Measurements from ENCODE around the gene CHSY3. TPM values are rescaled to one million over a fixed set of nuclear protein-coding genes. Genes with fewer than 3 reads are reported as not detected.

The CHSY3 gene
- total and polyA plus RNA-seq, 2 experiments from 2014 or later = 0.44 to 3.0 TPM

DNA sequence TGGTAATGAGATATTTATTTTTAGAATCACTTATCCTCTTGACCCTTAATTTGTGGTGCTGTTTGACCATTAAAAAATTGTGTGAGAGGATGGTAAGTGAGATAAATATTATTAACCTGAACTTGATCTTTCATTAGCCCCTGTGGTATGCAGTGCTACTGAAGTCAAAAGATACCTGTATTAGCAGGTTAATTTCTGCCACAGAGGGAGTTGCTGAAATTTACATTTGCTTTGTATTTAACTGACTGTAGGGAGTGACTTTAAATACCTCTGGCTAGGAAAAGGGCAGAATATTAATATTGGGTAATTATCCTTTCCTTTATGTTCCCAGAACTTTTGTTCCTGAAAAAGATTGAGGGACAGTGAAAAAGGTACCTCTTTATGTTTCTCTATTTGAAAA, 133.6 kb downstream of the CHSY3 start (continued):
- TF ChIP-seq JUNB (IDR thresholded peaks at IDR 0.05; ENCODE audit: unreplicated experiment) = no peak

DNA sequence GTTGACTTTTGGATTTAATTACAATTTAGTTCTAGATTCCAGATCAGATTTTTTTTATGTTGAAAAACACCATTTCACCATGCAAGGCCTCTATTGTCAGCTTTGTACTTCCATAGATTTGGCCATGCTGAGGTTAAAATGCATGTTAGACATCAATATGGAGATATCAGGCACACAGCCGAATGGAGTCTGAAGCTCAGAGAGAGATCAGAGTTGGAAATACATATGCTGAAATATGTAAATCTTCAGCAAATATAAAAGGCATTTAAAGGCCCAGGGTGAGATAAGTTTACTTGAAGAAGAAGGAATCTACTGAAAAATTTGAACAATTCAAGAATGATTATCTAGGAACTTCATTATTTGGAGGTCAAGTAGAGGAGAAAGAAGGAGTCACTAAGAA, 139.6 kb downstream of the CHSY3 start:
- H3K9me2 ChIP-seq (ENCODE audit: insufficient read depth) = no peaks in the 10 kb centered on the region
- H3K79me2 ChIP-seq (replicated peaks; ENCODE audit: insufficient read depth) = no peaks in the 10 kb centered on the region
- Mint-ChIP-seq H3K27ac (no peak overlapping the region), H3K36me3 (ENCODE audit: low read depth) (no peaks in the 10 kb centered on the region), H3K4me3 (no peak overlapping the region), H3K27me3 (ENCODE audit: insufficient read depth, low read depth, poor library complexity) (peaks cover 2% of the 10 kb centered on the region), H3K4me1 (peaks cover 2% of the 10 kb centered on the region; the same call in 1 of the 3 replicates), H3K9me3 (no peaks in the 10 kb centered on the region)
- H3K4me3 ChIP-seq = no peak overlapping the region
- H3K27ac ChIP-seq (ENCODE audit: low read depth) = no peak overlapping the region
- ATAC-seq (no peak), DNase-seq (ENCODE audit: low spot score) (no peak)
- TF ChIP-seq NANOG (IDR thresholded peaks at IDR 0.05; ENCODE audit: borderline replicate concordance) = no peak
- TF ChIP-seq JUNB (IDR thresholded peaks at IDR 0.05; ENCODE audit: unreplicated experiment) = no peak
- TF ChIP-seq, protein P1, sequence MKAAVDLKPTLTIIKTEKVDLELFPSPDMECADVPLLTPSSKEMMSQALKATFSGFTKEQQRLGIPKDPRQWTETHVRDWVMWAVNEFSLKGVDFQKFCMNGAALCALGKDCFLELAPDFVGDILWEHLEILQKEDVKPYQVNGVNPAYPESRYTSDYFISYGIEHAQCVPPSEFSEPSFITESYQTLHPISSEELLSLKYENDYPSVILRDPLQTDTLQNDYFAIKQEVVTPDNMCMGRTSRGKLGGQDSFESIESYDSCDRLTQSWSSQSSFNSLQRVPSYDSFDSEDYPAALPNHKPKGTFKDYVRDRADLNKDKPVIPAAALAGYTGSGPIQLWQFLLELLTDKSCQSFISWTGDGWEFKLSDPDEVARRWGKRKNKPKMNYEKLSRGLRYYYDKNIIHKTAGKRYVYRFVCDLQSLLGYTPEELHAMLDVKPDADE (IDR thresholded peaks at IDR 0.05) = no peak
- no peak for TF ChIP-seq STAT1 (IDR thresholded peaks at IDR 0.05; ENCODE audit: unreplicated experiment)
- TF ChIP-seq EZH2phosphoT487 (IDR thresholded peaks at IDR 0.05; ENCODE audit: unreplicated experiment) = no peak
- no peak for TF ChIP-seq ZNF331 (CRISPR knock-in tag; IDR thresholded peaks at IDR 0.05; ENCODE audit: low read depth)
- no peak for TF ChIP-seq ZNF114 (CRISPR knock-in tag; IDR thresholded peaks at IDR 0.05)
- TF ChIP-seq, protein P2, sequence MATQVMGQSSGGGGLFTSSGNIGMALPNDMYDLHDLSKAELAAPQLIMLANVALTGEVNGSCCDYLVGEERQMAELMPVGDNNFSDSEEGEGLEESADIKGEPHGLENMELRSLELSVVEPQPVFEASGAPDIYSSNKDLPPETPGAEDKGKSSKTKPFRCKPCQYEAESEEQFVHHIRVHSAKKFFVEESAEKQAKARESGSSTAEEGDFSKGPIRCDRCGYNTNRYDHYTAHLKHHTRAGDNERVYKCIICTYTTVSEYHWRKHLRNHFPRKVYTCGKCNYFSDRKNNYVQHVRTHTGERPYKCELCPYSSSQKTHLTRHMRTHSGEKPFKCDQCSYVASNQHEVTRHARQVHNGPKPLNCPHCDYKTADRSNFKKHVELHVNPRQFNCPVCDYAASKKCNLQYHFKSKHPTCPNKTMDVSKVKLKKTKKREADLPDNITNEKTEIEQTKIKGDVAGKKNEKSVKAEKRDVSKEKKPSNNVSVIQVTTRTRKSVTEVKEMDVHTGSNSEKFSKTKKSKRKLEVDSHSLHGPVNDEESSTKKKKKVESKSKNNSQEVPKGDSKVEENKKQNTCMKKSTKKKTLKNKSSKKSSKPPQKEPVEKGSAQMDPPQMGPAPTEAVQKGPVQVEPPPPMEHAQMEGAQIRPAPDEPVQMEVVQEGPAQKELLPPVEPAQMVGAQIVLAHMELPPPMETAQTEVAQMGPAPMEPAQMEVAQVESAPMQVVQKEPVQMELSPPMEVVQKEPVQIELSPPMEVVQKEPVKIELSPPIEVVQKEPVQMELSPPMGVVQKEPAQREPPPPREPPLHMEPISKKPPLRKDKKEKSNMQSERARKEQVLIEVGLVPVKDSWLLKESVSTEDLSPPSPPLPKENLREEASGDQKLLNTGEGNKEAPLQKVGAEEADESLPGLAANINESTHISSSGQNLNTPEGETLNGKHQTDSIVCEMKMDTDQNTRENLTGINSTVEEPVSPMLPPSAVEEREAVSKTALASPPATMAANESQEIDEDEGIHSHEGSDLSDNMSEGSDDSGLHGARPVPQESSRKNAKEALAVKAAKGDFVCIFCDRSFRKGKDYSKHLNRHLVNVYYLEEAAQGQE (IDR thresholded peaks at IDR 0.05; ENCODE audit: unreplicated experiment) = no peak
- TF ChIP-seq, protein P3, sequence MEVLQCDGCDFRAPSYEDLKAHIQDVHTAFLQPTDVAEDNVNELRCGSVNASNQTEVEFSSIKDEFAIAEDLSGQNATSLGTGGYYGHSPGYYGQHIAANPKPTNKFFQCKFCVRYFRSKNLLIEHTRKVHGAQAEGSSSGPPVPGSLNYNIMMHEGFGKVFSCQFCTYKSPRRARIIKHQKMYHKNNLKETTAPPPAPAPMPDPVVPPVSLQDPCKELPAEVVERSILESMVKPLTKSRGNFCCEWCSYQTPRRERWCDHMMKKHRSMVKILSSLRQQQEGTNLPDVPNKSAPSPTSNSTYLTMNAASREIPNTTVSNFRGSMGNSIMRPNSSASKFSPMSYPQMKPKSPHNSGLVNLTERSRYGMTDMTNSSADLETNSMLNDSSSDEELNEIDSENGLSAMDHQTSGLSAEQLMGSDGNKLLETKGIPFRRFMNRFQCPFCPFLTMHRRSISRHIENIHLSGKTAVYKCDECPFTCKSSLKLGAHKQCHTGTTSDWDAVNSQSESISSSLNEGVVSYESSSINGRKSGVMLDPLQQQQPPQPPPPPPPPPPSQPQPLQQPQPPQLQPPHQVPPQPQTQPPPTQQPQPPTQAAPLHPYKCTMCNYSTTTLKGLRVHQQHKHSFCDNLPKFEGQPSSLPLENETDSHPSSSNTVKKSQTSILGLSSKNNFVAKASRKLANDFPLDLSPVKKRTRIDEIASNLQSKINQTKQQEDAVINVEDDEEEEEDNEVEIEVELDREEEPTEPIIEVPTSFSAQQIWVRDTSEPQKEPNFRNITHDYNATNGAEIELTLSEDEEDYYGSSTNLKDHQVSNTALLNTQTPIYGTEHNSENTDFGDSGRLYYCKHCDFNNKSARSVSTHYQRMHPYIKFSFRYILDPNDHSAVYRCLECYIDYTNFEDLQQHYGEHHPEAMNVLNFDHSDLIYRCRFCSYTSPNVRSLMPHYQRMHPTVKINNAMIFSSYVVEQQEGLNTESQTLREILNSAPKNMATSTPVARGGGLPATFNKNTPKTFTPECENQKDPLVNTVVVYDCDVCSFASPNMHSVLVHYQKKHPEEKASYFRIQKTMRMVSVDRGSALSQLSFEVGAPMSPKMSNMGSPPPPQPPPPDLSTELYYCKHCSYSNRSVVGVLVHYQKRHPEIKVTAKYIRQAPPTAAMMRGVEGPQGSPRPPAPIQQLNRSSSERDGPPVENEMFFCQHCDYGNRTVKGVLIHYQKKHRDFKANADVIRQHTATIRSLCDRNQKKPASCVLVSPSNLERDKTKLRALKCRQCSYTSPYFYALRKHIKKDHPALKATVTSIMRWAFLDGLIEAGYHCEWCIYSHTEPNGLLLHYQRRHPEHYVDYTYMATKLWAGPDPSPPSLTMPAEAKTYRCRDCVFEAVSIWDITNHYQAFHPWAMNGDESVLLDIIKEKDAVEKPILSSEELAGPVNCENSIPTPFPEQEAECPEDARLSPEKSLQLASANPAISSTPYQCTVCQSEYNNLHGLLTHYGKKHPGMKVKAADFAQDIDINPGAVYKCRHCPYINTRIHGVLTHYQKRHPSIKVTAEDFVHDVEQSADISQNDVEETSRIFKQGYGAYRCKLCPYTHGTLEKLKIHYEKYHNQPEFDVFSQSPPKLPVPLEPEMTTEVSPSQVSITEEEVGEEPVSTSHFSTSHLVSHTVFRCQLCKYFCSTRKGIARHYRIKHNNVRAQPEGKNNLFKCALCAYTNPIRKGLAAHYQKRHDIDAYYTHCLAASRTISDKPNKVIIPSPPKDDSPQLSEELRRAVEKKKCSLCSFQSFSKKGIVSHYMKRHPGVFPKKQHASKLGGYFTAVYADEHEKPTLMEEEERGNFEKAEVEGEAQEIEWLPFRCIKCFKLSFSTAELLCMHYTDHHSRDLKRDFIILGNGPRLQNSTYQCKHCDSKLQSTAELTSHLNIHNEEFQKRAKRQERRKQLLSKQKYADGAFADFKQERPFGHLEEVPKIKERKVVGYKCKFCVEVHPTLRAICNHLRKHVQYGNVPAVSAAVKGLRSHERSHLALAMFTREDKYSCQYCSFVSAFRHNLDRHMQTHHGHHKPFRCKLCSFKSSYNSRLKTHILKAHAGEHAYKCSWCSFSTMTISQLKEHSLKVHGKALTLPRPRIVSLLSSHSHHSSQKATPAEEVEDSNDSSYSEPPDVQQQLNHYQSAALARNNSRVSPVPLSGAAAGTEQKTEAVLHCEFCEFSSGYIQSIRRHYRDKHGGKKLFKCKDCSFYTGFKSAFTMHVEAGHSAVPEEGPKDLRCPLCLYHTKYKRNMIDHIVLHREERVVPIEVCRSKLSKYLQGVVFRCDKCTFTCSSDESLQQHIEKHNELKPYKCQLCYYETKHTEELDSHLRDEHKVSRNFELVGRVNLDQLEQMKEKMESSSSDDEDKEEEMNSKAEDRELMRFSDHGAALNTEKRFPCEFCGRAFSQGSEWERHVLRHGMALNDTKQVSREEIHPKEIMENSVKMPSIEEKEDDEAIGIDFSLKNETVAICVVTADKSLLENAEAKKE (CRISPR knock-in tag; IDR thresholded peaks at IDR 0.05) = no peak
- TF ChIP-seq CREB1 (CRISPR knock-in tag; IDR thresholded peaks at IDR 0.05; ENCODE audit: low read depth) = no peak
- TF ChIP-seq POLR2AphosphoS5 (IDR thresholded peaks at IDR 0.05; ENCODE audit: low read depth) = no peak
- TF ChIP-seq, protein P4, sequence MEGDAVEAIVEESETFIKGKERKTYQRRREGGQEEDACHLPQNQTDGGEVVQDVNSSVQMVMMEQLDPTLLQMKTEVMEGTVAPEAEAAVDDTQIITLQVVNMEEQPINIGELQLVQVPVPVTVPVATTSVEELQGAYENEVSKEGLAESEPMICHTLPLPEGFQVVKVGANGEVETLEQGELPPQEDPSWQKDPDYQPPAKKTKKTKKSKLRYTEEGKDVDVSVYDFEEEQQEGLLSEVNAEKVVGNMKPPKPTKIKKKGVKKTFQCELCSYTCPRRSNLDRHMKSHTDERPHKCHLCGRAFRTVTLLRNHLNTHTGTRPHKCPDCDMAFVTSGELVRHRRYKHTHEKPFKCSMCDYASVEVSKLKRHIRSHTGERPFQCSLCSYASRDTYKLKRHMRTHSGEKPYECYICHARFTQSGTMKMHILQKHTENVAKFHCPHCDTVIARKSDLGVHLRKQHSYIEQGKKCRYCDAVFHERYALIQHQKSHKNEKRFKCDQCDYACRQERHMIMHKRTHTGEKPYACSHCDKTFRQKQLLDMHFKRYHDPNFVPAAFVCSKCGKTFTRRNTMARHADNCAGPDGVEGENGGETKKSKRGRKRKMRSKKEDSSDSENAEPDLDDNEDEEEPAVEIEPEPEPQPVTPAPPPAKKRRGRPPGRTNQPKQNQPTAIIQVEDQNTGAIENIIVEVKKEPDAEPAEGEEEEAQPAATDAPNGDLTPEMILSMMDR (conservative IDR thresholded peaks at IDR 0.05; ENCODE audit: low read depth in 2 of 2) = no peak
- no peak for TF ChIP-seq EZH2 (IDR thresholded peaks at IDR 0.05; ENCODE audit: low read depth, unreplicated experiment)
- H3F3A ChIP-seq (replicated peaks; ENCODE audit: low read depth) = no peaks in the 10 kb centered on the region
- no peak overlapping the region for H3K4me2 ChIP-seq
- no peak overlapping the region for H2AFZ ChIP-seq
- H3K27me3 ChIP-seq (ENCODE audit: insufficient read depth) = no peaks in the 10 kb centered on the region
- H3K36me3 ChIP-seq (ENCODE audit: insufficient read depth) = no peaks in the 10 kb centered on the region
- no peaks in the 10 kb centered on the region for H4K20me1 ChIP-seq (replicated peaks; ENCODE audit: insufficient read depth)
- H3K4me1 ChIP-seq (ENCODE audit: insufficient read depth) = 0 out of 2 replicates have a peak, but pooled peaks cover under 1% of the 10 kb centered on the region

Data from GM23338 (cell line).